ENCODE measurements around the gene NR0B2. TPM values are rescaled to one million over a fixed set of nuclear protein-coding genes. Genes with fewer than 3 reads are reported as not detected.
"Not testable (repeated sequence)": the region's sequence is repeated elsewhere in the genome, so short reads cannot be mapped to it uniquely, and the experiment has no call there.

NR0B2 gene
- total RNA-seq, 1 experiment from 2014 or later: not detected

DNA sequence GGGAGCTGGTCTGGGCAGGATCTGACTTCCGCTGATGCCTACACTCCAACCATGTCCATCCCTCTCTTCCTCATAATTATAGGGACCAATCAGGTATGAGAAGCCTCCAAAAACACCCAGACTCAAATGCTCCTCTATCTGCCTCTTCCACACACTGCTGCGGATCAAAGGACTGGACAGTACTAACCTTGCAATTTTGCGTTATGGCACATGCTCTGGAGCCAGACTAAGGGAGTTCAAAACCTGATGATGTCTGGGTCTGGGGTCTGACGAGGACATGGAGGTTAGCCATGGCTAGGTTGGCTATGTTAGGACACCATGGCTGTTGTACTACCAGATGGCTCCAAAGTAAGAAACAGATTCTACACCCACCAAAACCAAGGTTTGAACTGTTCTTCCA is 34.0 kb downstream of the NR0B2 start:
- TF ChIP-seq CTCF (conservative IDR thresholded peaks at IDR 0.05) (no peak), EZH2 (IDR thresholded peaks at IDR 0.05; ENCODE audit: low read depth) (no peak)
- Histone ChIP-seq H3K27ac (no peak overlapping the region), H4K20me1 (ENCODE audit: insufficient read depth) (no peaks in the 10 kb centered on the region), H3K9me2 (ENCODE audit: insufficient read depth) (no peaks in the 10 kb centered on the region), H3F3A (ENCODE audit: insufficient read depth, low read depth) (peaks cover 19% of the 10 kb centered on the region), H3K79me2 (ENCODE audit: low read depth) (no peaks in the 10 kb centered on the region), H3K4me2 (no peak overlapping the region), H3K4me3 (no peak overlapping the region), H3K36me3 (ENCODE audit: low read depth) (no peaks in the 10 kb centered on the region; the same call in 1 of the 2 replicates), H3K4me1 (replicated peaks; ENCODE audit: insufficient read depth) (peaks cover 30% of the 10 kb centered on the region), H2AFZ (no peak overlapping the region), H3K9me3 (ENCODE audit: insufficient read depth, low read depth) (no peaks in the 10 kb centered on the region), H3K27me3 (ENCODE audit: insufficient read depth, low read depth) (no peaks in the 10 kb centered on the region)
- intact Hi-C loops (cut with micrococcal nuclease; ENCODE audit: unreplicated experiment): loop anchor here (2.0 kb wide), 1 partner anchor 69 kb away; no protein-coding TSS in a partner anchor
- BruUV-seq (replicated peaks): no TSS peak
- CTCF ChIA-PET: interaction anchor here (0.7 kb wide), 1 partner anchor 19 kb away, joined by 4 read pairs; no protein-coding TSS in a partner anchor
- POLR2A ChIA-PET (ENCODE audit: unreplicated experiment): no interaction called here
- no peak for DNase-seq

DNA sequence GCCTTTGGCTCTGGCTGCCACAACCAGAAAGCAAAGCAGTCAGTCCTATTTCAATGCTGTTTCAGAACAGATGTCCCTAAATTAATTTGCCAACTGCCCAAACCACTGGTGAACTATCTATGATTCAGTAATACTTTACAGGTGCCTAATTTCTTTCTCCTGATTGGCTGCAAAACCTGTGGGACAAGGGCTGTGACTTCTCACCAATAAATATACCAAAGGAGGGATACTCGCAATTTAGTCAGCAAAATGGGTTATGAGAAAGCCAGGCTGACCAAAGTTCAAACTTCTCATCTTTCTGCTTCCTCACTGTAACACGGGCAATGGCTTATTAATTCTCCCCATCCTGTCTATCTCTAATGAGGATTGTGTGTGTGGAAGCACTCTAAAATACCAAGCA is 36.4 kb downstream of the NR0B2 start:
- Histone ChIP-seq H3K4me1 (replicated peaks; ENCODE audit: insufficient read depth) (peaks cover 41% of the 10 kb centered on the region), H3K27me3 (ENCODE audit: insufficient read depth, low read depth) (no peaks in the 10 kb centered on the region), H3K9me2 (ENCODE audit: insufficient read depth) (no peaks in the 10 kb centered on the region), H3K79me2 (ENCODE audit: low read depth) (no peaks in the 10 kb centered on the region), H3K27ac (peak overlapping the region; percentile 96), H3K4me3 (peak overlapping the region; percentile 36; the same call in 1 of the 2 replicates), H2AFZ (no peak overlapping the region), H3K9me3 (ENCODE audit: insufficient read depth, low read depth) (no peaks in the 10 kb centered on the region), H3K36me3 (ENCODE audit: low read depth) (no peaks in the 10 kb centered on the region), H3F3A (ENCODE audit: insufficient read depth, low read depth) (peaks cover 25% of the 10 kb centered on the region), H3K4me2 (peak overlapping the region; percentile 72), H4K20me1 (ENCODE audit: insufficient read depth) (no peaks in the 10 kb centered on the region)
- ChIA-PET POLR2A (ENCODE audit: unreplicated experiment) (interaction anchor here (0.6 to 0.7 kb wide), 3 partner anchors 116 to 287 kb away, joined by 3 to 5 read pairs (median 3); no protein-coding TSS in a partner anchor), CTCF (interaction anchor here (0.5 to 1.9 kb wide), 2 partner anchors 176 to 754 kb away, joined by 3 read pairs; no protein-coding TSS in a partner anchor)
- peak in 1 of 2 experiments; percentile 71 for DNase-seq
- BruUV-seq (replicated peaks): no TSS peak
- no peak for TF ChIP-seq EZH2 (IDR thresholded peaks at IDR 0.05; ENCODE audit: low read depth)
- TF ChIP-seq CTCF (conservative IDR thresholded peaks at IDR 0.05): no peak
- intact Hi-C loops (cut with micrococcal nuclease; ENCODE audit: unreplicated experiment): no loop called here

GRCh38 chr1:26874896-26875295 is 38.9 kb downstream of the NR0B2 start:
- no TSS peak for BruUV-seq (replicated peaks)
- Histone ChIP-seq H3K9me3 (ENCODE audit: insufficient read depth, low read depth) (no peaks in the 10 kb centered on the region), H2AFZ (no peak overlapping the region), H3K27me3 (ENCODE audit: insufficient read depth, low read depth) (no peaks in the 10 kb centered on the region), H3K4me2 (no peak overlapping the region), H3K36me3 (ENCODE audit: low read depth) (no peaks in the 10 kb centered on the region), H3K79me2 (ENCODE audit: low read depth) (no peaks in the 10 kb centered on the region), H3K4me1 (replicated peaks; ENCODE audit: insufficient read depth) (peaks cover 43% of the 10 kb centered on the region), H3K4me3 (no peak overlapping the region), H3F3A (ENCODE audit: insufficient read depth, low read depth) (peaks cover 29% of the 10 kb centered on the region), H4K20me1 (ENCODE audit: insufficient read depth) (no peaks in the 10 kb centered on the region), H3K9me2 (ENCODE audit: insufficient read depth) (no peaks in the 10 kb centered on the region), H3K27ac (peak overlapping the region; percentile 28)
- intact Hi-C loops (cut with micrococcal nuclease; ENCODE audit: unreplicated experiment): no loop called here
- CTCF ChIA-PET: no interaction called here
- POLR2A ChIA-PET (ENCODE audit: unreplicated experiment): no interaction called here
- TF ChIP-seq EZH2 (IDR thresholded peaks at IDR 0.05; ENCODE audit: low read depth): no peak
- TF ChIP-seq CTCF (conservative IDR thresholded peaks at IDR 0.05): no peak
- DNase-seq: no peak

GRCh38 chr1:26873097-26873496 is 40.7 kb downstream of the NR0B2 start:
- CTCF ChIA-PET; H3K9me3 ChIP-seq (ENCODE audit: insufficient read depth, low read depth); H3K36me3 ChIP-seq (ENCODE audit: low read depth); BruUV-seq (replicated peaks); intact Hi-C loops (cut with micrococcal nuclease; ENCODE audit: unreplicated experiment); H4K20me1 ChIP-seq (ENCODE audit: insufficient read depth); H3K4me3 ChIP-seq; H3K27me3 ChIP-seq (ENCODE audit: insufficient read depth, low read depth); H2AFZ ChIP-seq; DNase-seq; H3K9me2 ChIP-seq (ENCODE audit: insufficient read depth); H3K79me2 ChIP-seq (ENCODE audit: low read depth): not testable (repeated sequence)
- peak overlapping the region; percentile 60 for H3K27ac ChIP-seq
- POLR2A ChIA-PET (ENCODE audit: unreplicated experiment): interaction anchor here (1.0 kb wide), 1 partner anchor 11 kb away, joined by 5 read pairs; no protein-coding TSS in a partner anchor
- H3K4me2 ChIP-seq: peak overlapping the region; percentile 23; the same call in 1 of the 2 replicates
- H3F3A ChIP-seq (ENCODE audit: insufficient read depth, low read depth): peaks cover 32% of the 10 kb centered on the region
- peaks cover 50% of the 10 kb centered on the region for H3K4me1 ChIP-seq (replicated peaks; ENCODE audit: insufficient read depth)

Measured in PC-9 (cell line).